Mesenteric fat pad (tissue), 1 donor: ENCODE results near the gene STIM1. TPM values are rescaled to one million over a fixed set of nuclear protein-coding genes. Genes with fewer than 3 reads are reported as not detected.
"Not testable (repeated sequence)": the region's sequence is repeated elsewhere in the genome, so short reads cannot be mapped to it uniquely, and the experiment has no call there.

Experiments used
- DNase-seq: peaks from one replicate; pipeline ENCODE4 v3.0.0-alpha.2; 2020; ENCODE audit warnings: low spot score
- total RNA-seq: library from RNA; stranded (reverse); fragmentation: NEBNext Ultra II Directional; extraction: Animal tissue kit (Norgen Biotek cat#: 25700); gene quantifications from one replicate; pipeline ENCODE4 v1.2.1, GENCODE V29; 2021
- donor health status: DM: yes; HTN: yes; CAD: no.

STIM1 gene
- total RNA-seq, 1 donor from 2014 or later, result 125 TPM

DNA sequence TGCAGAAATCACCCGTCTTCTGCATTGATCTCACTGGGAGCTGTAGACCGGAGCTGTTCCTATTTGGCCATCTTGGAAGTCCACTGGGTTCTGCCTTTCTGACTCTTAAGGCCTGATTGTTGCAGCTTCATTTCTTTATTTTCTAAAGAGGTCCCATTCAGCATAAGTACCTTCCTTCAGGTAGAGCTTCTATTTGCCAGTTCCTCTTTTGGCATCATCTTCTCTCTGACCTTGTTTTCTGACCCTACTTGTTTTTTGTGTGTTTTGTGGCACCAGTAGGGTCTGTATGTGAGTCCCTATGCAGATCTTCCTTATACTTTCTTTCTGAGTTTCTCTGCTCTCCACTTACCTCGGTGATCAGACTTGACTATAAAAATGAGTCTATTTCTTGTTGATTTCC is 161.7 kb downstream of the STIM1 start:
- no peak for DNase-seq

DNA sequence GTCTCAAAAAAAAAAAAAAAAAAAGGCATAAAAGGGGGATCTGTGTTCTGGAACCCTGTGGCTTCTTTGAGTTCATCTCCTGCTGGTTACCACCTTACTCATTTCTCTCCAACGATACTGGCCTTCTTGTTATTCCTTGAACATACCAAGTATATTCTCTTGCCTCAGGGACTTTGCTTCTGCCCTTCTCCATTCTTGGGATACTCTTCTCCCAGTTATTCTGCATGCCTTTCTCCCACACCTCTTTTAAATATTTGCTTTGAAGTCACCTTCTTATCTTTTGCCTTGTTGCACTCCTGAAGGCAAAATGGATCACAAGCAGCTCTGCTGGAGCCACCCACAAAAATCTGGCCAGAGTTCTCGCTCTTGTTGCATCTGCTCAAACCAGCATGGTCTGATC is 163.2 kb downstream of the STIM1 start:
- no peak for DNase-seq

DNA sequence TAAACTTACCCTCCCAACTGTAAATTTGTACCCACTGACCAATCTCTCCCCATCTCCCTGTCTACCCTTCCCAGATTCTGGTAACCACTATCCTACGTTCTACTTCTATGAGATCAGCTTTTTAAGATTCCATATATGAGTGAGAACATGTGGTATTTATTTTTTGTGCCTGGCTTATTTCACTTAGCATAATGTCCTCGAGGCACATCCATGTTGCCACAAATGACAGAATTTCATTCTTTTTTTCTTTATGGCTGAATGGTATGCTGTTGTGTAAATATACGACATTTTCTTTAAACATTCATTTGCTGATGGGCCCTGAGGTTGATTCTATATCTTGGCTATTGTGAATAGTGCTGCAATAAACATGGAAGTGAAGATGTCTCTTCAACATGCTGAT is 164.4 kb downstream of the STIM1 start:
- no peak for DNase-seq

DNA sequence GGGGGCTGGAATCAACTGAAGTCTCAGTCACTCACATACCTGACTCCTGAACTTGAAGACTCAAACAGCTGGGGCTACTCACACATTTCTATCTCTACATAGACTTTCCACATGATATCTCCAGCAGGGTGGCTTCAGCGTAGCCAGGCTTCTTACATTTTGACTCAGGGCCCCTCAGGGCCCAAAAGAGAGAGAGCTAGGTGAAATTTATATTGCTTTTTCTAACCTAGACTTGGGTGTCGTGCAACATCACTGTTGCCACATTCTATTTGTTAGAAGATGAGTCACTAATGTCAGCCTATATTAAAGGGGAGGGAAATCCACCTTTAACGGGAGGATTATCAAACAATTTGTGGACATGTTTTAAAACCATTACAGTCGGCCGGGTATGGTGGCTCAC is 167.2 kb downstream of the STIM1 start:
- no peak for DNase-seq

DNA sequence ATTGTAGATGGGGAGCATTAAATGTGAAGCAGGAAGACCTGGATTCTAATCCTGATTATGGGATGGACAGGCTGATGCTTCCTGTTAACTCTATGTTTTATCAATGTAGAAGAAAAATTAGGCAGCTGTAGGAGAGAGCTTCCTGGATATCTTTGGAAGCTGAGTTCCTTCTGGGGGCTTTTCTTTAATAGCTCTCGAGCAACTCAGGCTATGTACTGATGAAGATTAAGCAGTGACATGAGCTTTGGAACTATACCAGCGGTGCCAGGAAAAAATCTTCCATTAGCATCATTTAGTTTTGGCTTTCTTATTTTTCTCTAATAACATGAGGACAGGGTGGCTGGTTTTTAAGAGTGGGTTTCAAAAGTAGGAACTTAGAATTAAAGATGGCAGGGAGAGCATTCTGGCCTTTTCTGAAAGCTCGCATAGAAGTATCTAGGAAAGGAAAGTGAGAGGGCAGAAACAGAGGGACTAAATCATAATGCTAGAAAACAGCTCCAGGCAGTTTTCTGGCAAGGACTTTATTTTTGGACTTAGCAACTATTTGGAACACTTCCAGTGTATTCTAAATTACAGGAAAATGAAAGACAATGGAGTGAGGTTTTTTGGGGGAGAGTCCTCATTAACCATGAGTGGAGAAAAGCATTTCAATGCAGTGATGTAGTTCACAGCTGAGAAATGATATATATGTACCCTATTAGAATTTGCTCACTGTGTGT is 169.9 kb downstream of the STIM1 start:
- no peak for DNase-seq

DNA sequence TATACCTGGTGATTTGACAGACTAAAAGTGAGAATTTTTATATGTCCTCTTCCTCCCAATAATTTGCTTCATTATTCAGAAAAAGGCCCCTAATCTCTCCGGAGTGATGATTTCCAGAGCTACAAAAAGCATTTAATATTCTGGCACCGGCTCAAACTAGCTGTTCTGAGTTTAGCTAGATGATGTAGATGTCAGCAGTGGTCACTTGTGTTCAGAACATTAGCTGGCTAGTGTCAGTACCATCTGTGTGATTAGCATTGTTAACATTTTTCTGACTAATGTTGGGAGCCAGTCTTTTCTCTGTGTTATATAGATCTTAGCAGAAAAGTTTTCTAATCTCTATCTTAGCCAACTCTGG is 170.5 kb downstream of the STIM1 start:
- DNase-seq, result no peak

DNA sequence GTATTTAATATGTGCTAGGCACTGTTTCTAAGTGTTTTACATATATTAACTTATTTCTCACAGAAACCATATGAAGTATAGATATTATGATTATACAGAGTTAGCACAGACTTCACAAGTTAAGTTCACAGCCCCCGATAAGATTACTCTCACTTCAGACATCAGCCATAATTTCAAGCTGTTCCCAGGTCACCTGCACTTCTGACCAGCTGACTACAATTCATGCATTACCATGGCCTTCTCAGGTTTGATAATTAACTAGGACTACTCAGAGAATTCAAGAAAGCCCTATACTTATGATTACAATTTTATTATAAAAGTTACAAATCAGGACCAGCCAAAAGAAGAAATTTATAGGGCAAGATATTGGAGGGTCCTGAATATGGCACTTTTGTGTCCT is 170.9 kb downstream of the STIM1 start:
- no peak for DNase-seq

DNA sequence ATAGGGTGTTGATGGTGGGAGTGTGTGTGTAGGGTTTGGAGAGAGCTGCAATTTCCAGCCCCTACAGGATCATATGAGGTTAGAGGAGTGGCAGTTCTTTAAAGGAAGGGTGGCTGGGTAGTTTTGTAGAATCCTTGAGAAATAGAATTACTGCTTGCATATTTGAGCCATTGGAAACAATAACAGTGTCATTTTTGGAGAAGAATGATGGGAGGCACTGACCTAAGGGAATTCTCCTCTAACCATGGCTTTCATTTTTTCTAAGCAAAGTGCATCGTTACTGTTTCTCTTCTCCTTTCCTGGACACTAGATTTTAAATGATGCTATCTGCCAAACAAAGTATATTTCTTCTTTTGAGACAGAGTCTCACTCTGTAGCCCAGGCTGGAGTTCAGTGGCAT is 172.3 kb downstream of the STIM1 start:
- DNase-seq, result no peak

DNA sequence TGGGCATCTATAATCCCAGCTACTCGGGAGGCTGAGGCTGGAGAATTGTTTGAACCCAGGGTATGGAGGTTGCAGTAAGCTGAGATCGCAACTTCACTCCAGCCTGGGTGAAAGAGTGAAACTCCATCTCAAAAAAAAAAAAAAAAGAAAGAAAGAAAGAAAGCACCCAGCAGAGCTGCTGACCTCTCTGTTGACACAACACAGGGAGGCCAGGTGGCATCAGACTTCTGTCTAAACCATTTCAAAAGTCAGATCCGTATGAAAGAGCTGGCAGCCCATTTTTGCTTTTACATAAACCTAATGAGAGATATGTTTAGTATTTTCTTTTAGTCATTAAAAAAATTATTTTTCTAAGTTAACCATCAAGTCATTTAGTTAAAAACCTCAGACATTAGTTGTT is 174.7 kb downstream of the STIM1 start:
- DNase-seq, result no peak

DNA sequence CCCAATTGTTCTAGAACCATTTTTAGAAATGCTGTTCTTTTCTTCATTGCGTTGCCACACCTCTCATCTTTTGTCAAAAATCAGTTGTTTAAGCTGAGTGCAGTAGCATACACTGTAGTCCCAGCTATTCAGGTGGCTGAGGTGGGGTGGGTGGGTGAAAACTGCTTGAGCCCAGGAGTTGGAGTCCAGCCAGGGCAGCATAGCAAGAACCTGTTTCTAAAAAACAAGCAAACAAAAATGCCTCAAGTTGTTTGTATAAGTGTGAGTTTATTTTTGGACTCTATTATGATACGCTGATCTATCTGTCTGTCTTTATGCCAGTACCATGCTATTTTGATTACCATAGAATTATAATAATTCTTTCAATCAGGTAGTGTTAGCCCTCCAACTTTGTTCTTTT is 176.6 kb downstream of the STIM1 start:
- DNase-seq, result no peak

DNA sequence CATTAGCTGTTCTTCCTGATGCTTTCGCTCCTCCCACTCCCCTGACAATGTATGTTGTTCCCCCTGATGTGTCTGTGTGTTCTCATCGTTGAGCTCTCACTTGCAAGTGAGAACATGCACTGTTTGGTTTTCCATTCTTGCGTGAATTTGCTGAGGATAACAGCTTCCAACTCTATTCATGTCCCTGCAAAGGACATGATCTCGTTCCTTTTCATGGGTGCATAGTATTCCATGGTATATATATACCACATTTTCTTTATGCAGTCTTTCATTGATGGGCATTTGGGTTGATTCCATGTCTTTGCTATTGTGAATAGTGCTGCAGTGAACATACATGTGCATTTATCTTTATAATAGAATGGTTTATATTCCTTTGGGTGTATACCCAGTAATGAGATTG is 180.5 kb downstream of the STIM1 start:
- DNase-seq, result no peak

DNA sequence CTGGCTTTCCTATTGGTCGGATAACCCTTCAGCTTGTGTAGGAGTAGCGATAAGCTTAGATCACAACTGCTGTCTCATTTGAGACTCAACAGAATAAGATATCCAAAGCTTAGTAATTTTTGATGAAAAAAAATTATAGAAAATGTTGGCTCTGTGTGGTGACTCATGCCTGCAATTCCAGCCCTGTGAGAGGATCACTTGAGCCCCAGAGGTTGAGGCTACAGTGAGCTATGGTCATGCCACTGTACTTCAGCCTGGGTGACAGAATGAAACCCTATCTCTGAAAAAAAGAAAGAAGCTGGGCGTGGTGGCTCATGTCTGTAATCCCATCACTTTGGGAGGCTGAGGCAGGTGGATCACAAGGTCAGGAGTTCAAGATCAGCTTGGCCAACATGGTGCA is 183.5 kb downstream of the STIM1 start:
- no peak for DNase-seq

DNA sequence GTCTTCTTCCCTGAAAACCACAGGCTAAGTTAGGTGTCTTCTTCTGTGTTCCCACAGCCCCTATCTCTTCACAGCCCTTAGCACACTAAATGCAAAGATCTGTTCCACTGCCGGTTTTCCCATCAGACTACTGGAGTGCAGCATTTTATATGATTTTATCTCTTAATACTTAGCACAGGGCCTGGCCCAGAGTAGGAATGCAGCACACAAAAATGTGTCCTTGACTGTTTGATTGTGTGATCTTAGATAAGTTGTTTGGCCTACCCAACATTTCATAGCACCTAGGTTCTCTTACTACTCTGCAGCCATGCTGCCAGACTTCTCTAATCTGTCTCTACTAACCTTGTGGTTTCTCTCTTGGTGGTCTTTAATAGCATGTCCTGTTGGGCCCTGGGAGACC is 185.0 kb downstream of the STIM1 start:
- DNase-seq, result no peak

DNA sequence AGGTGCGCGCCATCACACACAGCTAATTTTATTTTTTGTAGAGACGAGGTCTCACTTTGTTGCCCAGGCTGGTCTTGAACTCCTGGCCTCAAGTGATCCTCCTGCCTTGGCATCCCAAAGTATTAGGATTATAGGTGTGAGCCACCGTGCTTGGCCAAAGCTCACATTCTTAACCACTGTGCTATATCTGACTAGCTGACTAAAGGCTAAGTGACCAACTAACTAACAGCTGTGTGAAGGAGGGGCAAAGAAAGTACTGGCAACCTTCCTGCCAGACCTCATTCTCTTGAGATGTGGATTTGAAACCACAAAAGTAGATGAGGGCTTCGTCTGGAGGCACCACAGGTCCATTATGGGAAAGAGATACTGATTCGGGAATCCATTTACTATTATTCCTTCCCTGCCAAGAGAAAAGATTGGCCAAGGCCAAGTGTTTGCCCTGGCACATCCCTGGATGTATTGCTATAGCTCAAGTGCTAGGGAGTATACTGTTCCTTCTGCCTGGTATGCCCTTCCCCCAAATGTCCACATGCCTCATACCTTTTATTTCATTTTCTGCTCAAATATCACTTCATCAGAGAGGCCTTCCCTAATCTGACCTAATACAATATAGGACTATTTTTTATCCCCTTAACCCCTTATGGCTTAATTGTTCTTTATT is 186.4 kb downstream of the STIM1 start:
- no peak for DNase-seq

DNA sequence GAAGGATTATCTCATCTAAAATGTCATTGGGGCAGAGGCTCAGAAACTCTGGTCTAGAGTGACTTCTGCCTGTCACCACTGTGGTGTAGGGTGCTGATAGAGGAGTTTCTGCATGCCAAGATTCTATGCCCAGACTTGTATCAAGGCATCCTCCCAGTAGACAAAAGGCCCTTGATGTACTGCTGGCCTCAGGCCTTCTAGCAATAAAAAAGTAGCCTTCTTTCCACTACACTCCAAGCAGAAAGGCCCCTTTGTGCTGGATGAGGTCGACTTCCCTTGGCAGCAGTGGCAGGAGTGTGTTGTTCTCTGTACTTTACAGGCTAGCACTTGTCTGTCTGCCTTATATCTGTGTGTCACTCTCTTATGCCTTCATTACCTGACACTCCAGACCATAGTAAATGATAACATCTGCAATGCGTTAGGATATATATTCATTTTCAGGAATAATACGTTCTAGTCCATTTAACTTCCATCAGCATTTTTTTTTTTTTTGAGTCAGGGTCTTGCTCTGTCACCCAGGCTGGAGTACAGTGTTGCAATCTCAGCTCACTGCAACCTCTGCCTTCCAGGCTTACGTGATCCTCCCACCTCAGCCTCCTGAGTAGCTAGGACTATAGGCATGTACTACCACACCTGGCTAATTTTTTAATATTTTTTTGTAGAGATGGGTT is 189.6 kb downstream of the STIM1 start:
- no peak for DNase-seq

DNA sequence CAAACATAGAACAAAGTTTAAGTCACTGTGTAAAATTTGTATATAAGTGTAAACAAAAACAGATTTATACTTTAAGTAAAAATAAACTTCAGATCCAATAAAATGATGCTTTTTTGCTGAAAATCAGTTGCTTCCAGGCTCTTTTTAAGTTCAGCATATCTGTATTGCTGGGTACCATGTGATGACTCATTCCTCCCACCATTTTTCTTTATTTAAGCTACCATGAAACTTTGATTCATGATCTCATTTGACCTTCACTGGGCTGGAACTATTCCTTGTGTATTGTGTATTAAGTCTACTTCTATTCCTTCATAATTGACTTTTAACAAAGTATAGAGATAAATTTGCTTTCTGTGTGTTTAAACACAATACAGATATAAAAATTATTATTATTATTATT is 192.9 kb downstream of the STIM1 start:
- no peak for DNase-seq

DNA sequence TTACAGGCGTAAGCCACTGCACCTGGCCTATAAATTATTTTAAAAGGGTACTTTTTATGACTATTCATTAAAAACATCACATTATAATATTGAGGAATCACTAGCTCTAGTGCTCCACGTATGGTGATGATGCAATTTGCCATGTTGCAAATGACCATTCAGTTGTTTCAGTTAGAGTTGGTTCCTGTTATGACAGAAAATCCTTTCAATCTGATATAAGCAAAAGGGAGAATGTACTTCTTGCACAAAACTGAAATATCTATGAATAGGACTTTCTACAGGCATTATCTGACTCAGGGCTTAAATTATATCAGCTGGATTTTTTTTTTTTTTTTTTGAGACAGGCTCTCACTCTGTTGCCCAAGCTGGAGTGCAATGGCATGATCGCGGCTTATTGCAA is 193.5 kb downstream of the STIM1 start:
- no peak for DNase-seq

DNA sequence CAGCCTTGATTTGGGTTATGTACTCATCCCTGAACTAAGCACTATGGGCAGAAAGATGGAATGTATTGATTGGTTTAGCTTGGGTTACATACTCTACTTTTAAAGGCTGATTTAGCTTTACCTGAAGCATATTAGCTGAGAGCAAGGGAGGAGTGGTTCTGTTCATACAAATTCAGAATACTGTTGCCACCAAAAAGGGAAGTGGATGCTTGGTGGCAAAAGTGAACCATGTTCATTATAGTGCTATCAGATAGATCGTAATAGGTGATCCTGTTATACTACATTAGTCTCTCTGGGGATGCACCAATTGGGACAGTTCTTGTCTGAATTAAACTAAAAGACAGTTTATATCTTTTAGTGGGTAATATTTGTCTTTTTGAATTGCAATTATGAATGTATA is 194.7 kb downstream of the STIM1 start:
- DNase-seq, result no peak

DNA sequence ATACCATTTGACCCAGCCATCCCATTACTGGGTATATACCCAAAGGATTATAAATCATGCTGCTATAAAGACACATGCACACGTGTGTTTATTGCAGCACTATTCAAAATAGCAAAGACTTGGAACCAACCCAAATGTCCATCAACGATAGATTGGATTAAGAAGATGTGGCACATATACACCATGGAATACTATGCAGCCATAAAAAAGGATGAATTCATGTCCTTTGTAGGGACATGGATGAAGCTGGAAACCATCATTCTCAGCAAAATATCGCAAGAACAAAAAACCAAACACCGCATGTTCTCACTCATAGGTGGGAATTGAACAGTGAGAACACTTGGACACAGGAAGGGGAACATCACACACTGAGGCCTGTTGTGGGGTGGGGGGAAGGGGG is 197.7 kb downstream of the STIM1 start:
- not testable (repeated sequence) for DNase-seq

DNA sequence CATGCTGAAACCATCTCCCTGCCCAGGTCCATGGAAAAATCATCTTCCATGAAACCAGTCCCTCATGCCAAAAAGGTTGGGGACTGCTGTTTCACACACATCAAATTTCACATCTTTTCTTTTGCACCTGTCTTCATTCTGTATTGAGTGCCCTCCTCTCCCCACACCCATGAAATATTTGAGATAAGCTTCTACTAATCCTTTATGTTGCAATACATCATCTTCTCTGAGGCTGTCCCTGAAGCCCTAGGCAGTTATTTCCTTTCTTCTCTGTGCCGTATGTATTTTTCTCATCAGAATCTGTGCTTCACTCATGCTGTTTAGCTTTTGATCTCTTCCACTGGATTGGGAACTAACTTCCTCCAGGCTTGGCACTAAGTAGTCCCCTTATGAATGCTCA is 199.2 kb downstream of the STIM1 start:
- no peak for DNase-seq

DNA sequence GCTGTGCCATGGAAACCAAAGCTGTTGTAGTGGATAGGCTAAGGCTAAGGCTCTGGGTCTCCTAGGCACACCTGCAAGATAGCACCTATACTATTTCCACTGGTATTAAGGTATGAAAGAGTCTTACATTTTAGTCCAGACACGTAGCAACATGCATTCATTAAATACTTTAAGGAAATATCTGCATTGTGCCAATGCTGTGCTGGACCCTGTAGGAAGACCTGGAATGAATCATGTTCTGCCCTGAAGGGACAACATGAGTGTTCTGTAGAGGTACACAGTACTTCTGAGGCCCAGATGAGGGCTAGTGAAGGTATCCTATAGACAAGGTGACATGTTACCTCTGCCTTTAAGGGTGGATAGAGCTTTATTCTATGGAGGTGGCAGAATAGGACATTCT is 204.0 kb downstream of the STIM1 start:
- DNase-seq, result no peak

DNA sequence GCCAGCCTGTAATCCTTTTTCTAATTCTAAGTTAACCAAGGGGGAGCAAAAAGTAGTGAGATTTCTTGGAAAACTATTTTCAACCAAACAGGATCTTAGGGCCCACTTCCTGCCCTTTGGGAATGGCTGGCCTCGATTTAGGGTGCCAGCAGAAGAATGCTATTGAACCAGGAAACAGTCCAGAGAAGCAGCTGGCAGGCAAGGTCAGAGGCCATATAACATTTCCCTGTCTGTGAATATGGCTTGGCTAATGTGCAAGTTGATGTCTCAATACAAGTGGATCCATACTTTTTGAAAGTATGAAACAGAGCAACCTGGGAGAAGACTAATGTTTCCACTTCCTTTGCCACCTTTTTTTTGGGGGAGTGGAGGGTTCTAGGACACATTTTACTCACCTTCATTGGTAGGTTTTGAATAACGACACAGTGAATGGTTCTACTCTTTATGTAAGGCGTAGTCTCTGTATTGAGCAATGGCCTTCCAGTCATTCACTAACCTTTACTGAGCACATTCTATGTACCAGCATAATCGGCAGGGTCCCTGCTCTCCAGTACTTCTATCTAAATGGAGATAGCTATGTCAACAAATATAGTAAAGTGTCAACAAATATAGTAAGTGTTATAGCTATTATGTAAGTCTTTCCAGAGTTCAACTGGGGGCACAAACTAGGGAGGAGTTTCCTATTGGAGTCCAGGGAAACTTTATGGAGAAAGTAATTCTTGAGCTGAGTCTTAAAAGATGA is 204.9 kb downstream of the STIM1 start:
- DNase-seq, result no peak
